ENCODE results near the gene MVB12B. TPM values are rescaled to one million over a fixed set of nuclear protein-coding genes. Genes with fewer than 3 reads are reported as not detected.
"Not testable (repeated sequence)": the region's sequence is repeated elsewhere in the genome, so short reads cannot be mapped to it uniquely, and the experiment has no call there.

The MVB12B gene
- total RNA-seq, 2 experiments from 2014 or later = 14.3 to 15.3 TPM

- Mint-ChIP-seq H3K27me3 (no peaks in the 10 kb centered on the region), H3K4me1 (ENCODE audit: low read depth) (peaks cover 54% of the 10 kb centered on the region), H3K36me3 (ENCODE audit: low read depth) (no peaks in the 10 kb centered on the region), H3K27ac (no peak overlapping the region), H3K4me3 (no peak overlapping the region), H3K9me3 (no peaks in the 10 kb centered on the region)
- ChIA-PET POLR2A (no interaction called here), CTCF (no interaction called here)
- no peak overlapping the region for H3K27ac ChIP-seq (ENCODE audit: low read depth in 1 of 2, low read length in 2 of 2)
- TF ChIP-seq CTCF (IDR thresholded peaks at IDR 0.05) = no peak
- DNase-seq = no peak
- H3K9me3 ChIP-seq (ENCODE audit: control insufficient read depth in 1 of 2, insufficient read depth in 1 of 2, low read length in 2 of 2) = no peaks in the 10 kb centered on the region
- no peaks in the 10 kb centered on the region for H3K36me3 ChIP-seq (ENCODE audit: insufficient read depth, low read length)
- intact Hi-C loops (cut with DNase I, micrococcal nuclease) = no loop called here
- ATAC-seq (ENCODE audit: poor library complexity) = no peak
- H3K4me1 ChIP-seq (ENCODE audit: insufficient read depth, low read length) = peaks cover 48% of the 10 kb centered on the region
- H3K27me3 ChIP-seq (ENCODE audit: control insufficient read depth in 1 of 2, insufficient read depth in 2 of 2, low read length in 2 of 2) = no peaks in the 10 kb centered on the region
- no peak overlapping the region for H3K4me3 ChIP-seq (ENCODE audit: low read length)
These were observed 149.4 kb downstream of the MVB12B start for GRCh38 chr9:126475933-126476555.

- POLR2A ChIA-PET; H3K27me3 ChIP-seq (ENCODE audit: control insufficient read depth in 1 of 2, insufficient read depth in 2 of 2, low read length in 2 of 2); H3K4me3 Mint-ChIP-seq; H3K4me3 ChIP-seq (ENCODE audit: low read length); H3K27ac ChIP-seq (ENCODE audit: low read depth in 1 of 2, low read length in 2 of 2); CTCF ChIA-PET; H3K36me3 Mint-ChIP-seq (ENCODE audit: low read depth); DNase-seq; H3K9me3 Mint-ChIP-seq; H3K9me3 ChIP-seq (ENCODE audit: control insufficient read depth in 1 of 2, insufficient read depth in 1 of 2, low read length in 2 of 2); intact Hi-C loops (cut with DNase I, micrococcal nuclease); ATAC-seq (ENCODE audit: poor library complexity); H3K36me3 ChIP-seq (ENCODE audit: insufficient read depth, low read length); H3K27me3 Mint-ChIP-seq: not testable (repeated sequence)
- H3K27ac Mint-ChIP-seq = peak overlapping the region; percentile 24
- peaks cover 34% of the 10 kb centered on the region for H3K4me1 ChIP-seq (ENCODE audit: insufficient read depth, low read length)
- peaks cover 40% of the 10 kb centered on the region for H3K4me1 Mint-ChIP-seq (ENCODE audit: low read depth)
These were observed 150.8 kb downstream of the MVB12B start for GRCh38 chr9:126477432-126477831.

- ChIA-PET CTCF (no interaction called here), POLR2A (no interaction called here)
- no peaks in the 10 kb centered on the region for H3K9me3 Mint-ChIP-seq
- ATAC-seq (ENCODE audit: poor library complexity) (no peak), DNase-seq (no peak)
- H3K4me3 Mint-ChIP-seq = no peak overlapping the region
- H3K36me3 Mint-ChIP-seq (ENCODE audit: low read depth) = no peaks in the 10 kb centered on the region
- H3K4me3 ChIP-seq (ENCODE audit: low read length) = no peak overlapping the region
- no peak for TF ChIP-seq CTCF (IDR thresholded peaks at IDR 0.05)
- intact Hi-C loops (cut with DNase I, micrococcal nuclease) = no loop called here
- no peaks in the 10 kb centered on the region for H3K27me3 Mint-ChIP-seq
- peaks cover 33% of the 10 kb centered on the region for H3K4me1 Mint-ChIP-seq (ENCODE audit: low read depth)
- peaks cover 31% of the 10 kb centered on the region for H3K4me1 ChIP-seq (ENCODE audit: insufficient read depth, low read length)
- peaks cover 3% of the 10 kb centered on the region for H3K36me3 ChIP-seq (ENCODE audit: insufficient read depth, low read length)
- H3K27ac Mint-ChIP-seq = no peak overlapping the region
- no peaks in the 10 kb centered on the region for H3K9me3 ChIP-seq (ENCODE audit: control insufficient read depth in 1 of 2, insufficient read depth in 1 of 2, low read length in 2 of 2)
- H3K27me3 ChIP-seq (ENCODE audit: control insufficient read depth in 1 of 2, insufficient read depth in 2 of 2, low read length in 2 of 2) = no peaks in the 10 kb centered on the region
- H3K27ac ChIP-seq (ENCODE audit: low read depth in 1 of 2, low read length in 2 of 2) = no peak overlapping the region
These were observed 151.8 kb downstream of the MVB12B start for GRCh38 chr9:126478216-126478981.

Data from CD4-positive, alpha-beta T cell (primary cell).